HG02938 (cell line): Measurements from ENCODE around the gene C4orf46.
"Not testable (repeated sequence)": the region's sequence is repeated elsewhere in the genome, so short reads cannot be mapped to it uniquely, and the experiment has no call there.

ENCODE experiments used
- ATAC-seq: cut with Tn5 transposase; IDR thresholded peaks from one replicate; pipeline ENCODE4 v1.9.1; 2021; ENCODE audit warnings: mild to moderate bottlenecking, moderate library complexity; ENCODE audit not compliant: unreplicated experiment

Gene C4orf46

GRCh38 chr4:158671665-158671914 lies at the start of gene C4orf46:
Gene C4orf46 (minus strand): TSS chr4:158671887. CDS start chr4:158671801, 86 bp downstream.
- peak; percentile 3 for ATAC-seq

- ATAC-seq = no peak
Measured at GRCh38 chr4:158715802-158716201, 44.1 kb upstream of the C4orf46 start.

GRCh38 chr4:158714937-158715336 lies 43.2 kb upstream of the C4orf46 start:
- ATAC-seq = no peak

- ATAC-seq = not testable (repeated sequence)
Measured at GRCh38 chr4:158712622-158713021, 40.9 kb upstream of the C4orf46 start.

- no peak for ATAC-seq
Measured at GRCh38 chr4:158710814-158711213, 39.1 kb upstream of the C4orf46 start.

GRCh38 chr4:158704274-158704673 lies 32.6 kb upstream of the C4orf46 start:
- ATAC-seq = no peak

- ATAC-seq = no peak
Measured at GRCh38 chr4:158688813-158689212, 17.1 kb upstream of the C4orf46 start.

- ATAC-seq = no peak
Measured at GRCh38 chr4:158682066-158682465, 10.4 kb upstream of the C4orf46 start.

GRCh38 chr4:158681629-158682028 lies 9.9 kb upstream of the C4orf46 start:
- ATAC-seq = no peak

- no peak for ATAC-seq
Measured at GRCh38 chr4:158678767-158679166, 7.1 kb upstream of the C4orf46 start.

GRCh38 chr4:158676076-158676475 lies 4.4 kb upstream of the C4orf46 start:
- no peak for ATAC-seq

GRCh38 chr4:158673633-158674032 lies 1.9 kb upstream of the C4orf46 start:
- no peak for ATAC-seq

GRCh38 chr4:158671915-158672806 lies 474 bp upstream of the C4orf46 start, which contains the start of gene ETFDH:
Gene ETFDH (plus strand): TSS chr4:158672296. CDS start chr4:158672457, 161 bp downstream.
- peak; percentile 91 for ATAC-seq

- peak; percentile 25 for ATAC-seq
Measured at GRCh38 chr4:158670975-158671664, 567 bp downstream of the C4orf46 start.

GRCh38 chr4:158669310-158669709 lies 2.4 kb downstream of the C4orf46 start:
- no peak for ATAC-seq

- ATAC-seq = no peak
Measured at GRCh38 chr4:158667651-158668198, 4.0 kb downstream of the C4orf46 start.

GRCh38 chr4:158666892-158667291 lies 4.8 kb downstream of the C4orf46 start:
- no peak for ATAC-seq

- no peak for ATAC-seq
Measured at GRCh38 chr4:158664806-158665205, 6.9 kb downstream of the C4orf46 start.

GRCh38 chr4:158663707-158664625 lies 7.7 kb downstream of the C4orf46 start:
- not testable (repeated sequence) for ATAC-seq

- not testable (repeated sequence) for ATAC-seq
Measured at GRCh38 chr4:158663255-158663654, 8.4 kb downstream of the C4orf46 start.

GRCh38 chr4:158657291-158657690 lies 14.4 kb downstream of the C4orf46 start:
- ATAC-seq = no peak
